Activated naive CD4-positive, alpha-beta T cell (primary cell): ENCODE data around the gene LYST.

Source experiments
- DNase-seq, 4 experiments: peaks; one replicate each; lab custom pipeline; 2025; lab: John Stamatoyannopoulos, UW

LYST gene

DNA sequence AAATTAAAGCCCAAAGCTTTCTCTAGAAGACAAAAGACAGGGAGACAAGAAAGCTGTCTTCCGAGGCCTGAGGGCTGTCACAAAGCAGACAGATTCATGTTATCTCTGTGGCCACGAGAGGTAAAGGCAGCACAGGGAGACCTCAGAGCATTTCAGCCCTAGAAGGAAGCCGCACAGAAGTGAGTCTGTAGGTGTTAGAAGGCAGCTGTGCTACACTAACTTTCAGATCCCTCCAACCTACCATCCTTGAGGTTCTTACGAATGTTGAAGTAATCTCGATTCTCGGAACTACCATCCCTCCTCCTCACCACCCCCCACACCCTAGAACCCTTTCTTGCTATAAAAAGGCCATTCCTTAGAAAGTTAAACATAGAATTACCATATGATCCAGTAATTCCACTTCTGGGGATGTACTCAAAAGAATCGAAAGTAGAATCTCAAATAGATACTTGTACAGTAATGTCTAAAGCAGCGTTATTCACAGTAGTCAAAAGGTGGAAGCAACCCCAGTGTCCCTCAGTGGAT, 21.5 kb upstream of the LYST start:
- peak in 1 of 4 experiments; percentile 8 for DNase-seq

DNA sequence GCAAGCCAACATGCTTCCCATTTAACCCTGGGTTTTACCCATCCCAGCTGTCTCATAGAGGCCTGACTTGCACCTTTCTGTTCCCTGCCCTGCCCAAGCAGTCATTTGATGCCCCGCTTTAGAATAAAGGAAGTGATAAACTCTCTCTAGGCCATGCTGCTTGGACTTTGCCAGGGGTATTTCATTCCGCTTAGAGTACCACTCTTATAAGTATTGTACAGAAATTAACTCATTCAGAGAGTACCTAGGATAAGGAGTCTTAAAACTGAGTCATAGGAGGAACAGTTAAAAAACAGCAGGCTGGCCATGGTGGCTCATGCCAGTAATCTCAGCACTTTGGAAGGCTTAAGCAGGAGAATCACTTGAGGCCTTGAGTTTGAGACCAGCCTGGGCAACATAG, 21.0 kb upstream of the LYST start:
- no peak for DNase-seq

DNA sequence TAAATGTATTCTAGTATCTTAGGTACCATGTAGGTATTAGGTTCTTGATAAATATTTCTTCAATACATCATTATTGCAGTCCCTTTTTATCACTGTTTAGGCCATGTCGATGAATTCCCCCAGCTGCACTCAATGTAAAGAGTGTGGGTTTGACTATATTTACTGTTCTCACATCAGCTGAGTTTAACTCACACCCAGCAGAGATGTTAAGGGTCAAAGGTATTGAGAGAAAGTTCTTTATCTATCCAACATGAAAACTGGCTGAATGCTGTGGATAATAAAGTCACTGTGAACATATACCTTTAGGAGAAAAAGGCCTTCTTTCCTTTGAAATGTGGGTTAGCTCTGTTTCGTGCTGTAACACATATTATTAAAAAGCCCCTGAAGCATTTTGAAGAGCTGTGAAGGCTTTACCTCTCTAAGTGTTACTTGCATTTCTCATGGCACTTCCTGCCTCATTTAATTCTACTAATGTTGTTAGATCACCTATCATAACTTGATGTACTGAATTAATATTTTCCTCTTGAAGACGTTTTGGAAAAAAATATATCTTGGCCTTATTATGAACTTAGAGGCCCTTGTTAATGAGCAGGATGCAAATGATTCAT, 19.1 kb upstream of the LYST start:
- no peak for DNase-seq

DNA sequence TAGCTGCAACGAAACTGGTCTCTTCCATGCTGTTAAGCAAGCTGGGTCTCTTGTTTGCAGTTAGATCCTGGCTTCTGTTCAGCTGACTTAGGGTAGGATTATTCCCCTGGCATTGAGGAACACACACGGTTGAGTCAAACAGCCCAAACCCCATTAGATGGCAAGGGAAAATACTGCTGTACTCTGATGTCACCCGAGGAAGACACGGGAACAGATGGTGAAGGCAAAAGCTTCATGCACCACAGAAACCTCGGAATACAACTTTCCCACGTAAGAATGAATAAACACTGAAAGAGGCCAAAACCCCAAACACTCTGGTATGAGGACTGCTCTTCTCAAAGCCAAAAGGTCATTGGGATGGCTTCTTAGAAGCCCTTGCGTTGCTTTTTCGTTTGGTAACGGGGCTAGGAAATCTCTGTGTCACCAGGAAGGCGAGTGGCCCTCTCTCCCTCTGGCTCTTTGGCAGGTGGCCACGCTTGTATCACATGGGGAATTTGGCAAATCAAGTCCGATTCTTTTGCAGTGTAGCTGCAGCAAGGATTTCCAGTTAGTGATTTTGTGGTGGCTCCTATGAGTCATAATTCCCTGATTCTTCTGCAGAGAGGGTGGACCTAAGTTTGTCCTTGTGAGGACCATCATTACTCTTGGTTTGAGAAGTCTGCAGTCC, 16.7 kb upstream of the LYST start:
- DNase-seq = no peak

DNA sequence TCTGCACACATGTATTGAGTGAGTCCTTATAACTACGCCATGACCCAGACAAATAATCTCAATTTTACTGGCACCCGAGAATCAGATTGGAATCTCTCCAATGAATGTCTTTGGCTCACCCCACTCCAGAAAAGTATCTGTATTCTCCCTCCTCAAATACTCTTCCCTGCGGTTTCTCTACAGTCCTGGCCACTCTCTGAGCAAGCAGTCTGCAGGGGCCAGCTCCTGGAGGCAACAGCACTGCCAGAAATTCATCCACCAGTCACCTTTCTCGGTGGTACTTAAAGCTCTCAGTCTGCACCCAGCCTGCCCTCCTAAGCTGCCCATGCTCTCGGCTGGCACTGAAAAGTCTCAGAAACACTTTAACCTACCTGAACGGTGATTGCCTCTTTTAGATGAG, 16.1 kb upstream of the LYST start:
- DNase-seq = no peak

DNA sequence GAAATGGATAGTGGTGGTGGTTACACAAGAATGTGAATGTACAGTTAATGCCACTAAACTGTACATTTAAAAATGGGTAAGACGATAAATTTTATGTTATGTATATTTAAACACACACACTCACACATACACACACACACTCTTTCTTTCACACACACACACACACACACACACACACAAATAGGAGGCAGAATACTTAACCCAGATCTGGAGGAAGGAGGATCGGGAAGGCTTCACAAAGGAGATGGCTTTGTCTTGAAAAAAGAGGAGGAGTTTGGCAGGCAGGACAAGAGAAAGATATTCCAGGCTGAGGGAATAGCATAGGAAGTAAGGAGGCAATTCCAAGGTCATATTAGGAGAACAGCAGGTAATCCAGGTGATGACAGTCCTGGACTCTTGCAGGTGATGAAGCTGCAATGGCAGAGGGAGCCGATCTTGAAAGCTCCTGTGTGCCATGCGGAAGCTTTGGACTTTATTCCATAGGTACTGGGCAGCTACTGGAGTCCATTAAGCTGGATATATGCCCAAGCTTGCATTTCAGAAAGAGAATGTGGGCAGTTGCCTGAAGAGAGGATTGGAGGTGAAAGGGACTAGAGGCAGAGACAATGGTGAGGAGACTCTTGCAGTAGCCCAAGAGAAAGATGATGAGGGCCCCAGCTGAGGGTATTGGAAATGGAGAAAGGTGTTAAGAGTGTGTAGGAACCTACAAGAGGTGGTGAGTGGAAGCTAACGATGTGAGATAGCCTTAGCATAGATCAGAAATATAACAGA, 15.4 kb upstream of the LYST start:
- DNase-seq = no peak

DNA sequence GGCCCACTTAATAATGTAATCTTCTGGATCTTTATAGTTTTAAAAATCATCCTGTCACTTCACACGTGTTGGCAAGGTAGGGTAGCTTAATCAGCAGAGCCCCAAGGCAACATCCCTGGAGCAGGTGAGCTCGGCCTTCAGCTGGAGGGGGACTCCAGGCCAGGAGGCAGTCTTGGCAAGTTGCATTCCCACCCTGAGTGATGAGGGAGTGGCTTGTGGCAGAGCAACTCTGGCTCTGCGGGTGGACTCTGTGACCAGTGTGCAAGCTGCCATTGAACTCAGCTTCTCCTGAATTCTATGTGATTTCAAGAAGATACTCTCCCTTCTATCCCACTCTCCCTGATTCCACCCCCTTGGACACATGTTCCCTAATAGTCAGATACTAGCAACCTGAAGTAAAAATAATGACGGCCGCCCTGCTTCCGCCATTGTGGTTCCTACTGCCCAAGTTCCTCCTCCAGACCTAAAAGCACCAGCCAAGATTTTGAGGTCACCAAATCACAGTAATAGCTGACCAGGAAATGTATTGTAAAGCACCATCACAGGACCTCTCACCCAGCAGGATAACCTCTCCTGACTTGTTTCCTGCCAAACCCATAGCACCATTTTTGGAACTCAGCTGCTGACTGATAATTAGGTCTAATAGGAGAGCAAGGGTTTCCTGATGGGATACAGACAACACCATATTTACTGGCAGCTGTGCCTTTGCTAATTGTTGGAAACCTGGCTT, 11.5 kb upstream of the LYST start:
- no peak for DNase-seq

DNA sequence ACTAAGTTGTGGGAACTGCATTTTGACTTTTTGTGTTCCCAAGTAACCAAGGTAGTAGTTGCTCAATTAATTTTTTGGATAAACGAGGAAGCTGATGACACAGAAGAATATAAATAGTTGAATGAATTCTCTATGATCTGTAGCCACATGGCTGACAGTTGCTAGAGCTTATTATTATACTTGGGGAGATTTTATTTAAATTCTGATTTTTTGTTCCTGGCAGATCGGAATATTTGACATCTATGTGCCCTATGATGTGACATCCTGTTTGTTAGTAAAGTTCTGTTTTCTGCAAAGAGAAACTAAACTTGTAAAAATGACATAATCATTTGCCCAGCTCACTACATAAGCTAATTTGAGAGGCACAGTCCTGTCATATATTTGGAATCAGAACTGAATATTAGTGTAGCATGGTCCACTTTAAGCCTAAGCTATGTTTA, 9.7 kb upstream of the LYST start:
- DNase-seq = no peak

DNA sequence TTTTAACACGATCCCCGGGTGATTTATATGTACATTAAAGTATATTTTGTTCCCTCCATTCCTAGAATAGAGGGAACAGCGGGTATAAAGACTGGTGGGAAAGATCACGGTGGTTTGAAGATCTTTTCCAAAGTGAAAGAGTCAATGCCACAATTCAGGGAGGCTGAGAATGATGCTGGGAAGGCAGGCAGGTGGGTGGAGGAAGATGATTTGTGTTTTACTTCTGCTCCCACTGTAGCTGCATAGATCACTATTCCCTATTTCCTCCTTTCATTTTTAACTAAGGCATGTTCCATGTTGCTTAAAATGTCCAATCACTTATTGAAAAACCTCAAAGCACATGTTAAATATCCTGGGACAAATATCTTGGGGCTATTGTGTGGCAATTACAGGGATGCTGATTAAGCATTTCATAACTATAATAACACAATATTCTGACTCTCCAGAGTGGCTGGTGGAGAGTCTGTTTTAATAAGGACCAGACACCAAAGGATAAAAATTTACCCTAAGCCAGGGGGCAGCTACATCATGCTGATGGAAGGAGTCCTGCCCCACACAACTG, 8.4 kb upstream of the LYST start:
- DNase-seq = no peak

DNA sequence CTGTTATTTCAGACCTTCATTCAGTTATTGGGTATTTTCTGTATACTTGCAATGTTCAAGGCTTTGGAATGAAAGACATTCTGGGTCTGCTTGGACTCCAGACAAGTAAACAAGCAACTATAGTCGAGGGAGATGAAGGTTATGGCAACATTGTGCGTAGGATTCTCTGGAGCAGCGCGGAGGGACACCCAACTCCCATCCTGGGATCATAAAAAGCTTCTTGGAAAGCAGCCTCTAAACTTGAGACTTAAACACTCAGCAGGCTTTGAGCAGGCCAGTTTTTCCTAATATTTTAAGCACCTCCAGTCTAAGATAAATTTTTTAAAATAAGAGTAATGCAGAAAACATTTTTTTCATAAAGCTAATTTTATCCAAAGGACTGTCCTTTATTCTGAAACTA, 7.6 kb upstream of the LYST start:
- no peak for DNase-seq

DNA sequence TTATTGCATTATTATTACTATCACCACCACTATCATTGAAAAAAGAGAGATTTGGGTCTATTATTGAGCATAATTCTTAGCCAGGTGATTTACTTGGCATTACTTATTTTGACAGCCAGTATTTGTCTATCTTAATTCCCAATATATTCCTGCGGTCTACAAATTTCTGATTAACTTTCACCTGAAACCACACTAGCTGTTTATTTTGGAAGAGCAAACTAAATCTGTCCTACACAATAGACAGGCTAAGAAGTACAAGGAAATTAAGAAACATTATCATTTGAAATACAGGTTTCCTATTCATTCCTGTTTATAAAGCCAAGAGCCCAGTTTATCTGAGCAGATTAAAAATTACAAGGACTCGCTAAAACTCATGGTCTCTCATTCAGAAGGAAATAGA, 6.9 kb upstream of the LYST start:
- no peak for DNase-seq

DNA sequence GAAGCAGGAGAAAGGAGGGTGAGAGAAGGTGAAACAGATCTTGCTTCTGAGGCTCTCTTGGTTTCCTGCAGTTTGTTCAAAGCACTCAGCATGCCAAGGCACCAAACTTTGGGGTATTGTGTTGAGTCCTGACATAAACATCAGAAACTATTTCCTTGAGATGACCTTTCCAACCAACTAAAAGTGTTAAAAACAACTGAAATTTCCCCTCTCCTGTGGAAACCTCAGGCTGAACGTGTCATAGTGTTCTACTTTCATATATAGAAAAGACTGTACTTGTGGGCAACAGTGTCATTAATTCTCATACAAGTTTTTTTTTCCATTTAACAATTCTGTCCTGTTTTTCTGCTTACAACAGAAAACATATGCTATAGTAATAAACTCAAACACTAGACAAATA, 6.3 kb upstream of the LYST start:
- no peak for DNase-seq

DNA sequence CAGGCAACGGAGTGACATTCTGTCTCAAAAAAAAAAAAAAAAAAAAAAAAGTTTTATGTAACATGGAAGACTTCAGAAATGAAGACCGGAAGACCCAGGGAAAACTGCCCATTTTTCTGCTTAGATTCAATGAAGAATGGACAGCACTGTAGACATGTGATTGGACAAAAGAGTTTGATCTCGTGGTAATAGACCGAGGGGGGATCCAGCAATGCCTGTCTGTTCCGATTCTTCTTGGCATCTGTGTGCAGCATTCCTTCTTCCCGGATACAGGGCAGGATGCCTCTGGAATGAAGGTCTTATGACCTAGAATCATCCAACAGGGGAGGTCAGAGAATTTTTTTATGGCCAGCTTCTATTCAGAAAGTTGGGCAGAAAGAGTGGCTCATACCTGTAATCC, 5.6 kb upstream of the LYST start:
- no peak for DNase-seq

DNA sequence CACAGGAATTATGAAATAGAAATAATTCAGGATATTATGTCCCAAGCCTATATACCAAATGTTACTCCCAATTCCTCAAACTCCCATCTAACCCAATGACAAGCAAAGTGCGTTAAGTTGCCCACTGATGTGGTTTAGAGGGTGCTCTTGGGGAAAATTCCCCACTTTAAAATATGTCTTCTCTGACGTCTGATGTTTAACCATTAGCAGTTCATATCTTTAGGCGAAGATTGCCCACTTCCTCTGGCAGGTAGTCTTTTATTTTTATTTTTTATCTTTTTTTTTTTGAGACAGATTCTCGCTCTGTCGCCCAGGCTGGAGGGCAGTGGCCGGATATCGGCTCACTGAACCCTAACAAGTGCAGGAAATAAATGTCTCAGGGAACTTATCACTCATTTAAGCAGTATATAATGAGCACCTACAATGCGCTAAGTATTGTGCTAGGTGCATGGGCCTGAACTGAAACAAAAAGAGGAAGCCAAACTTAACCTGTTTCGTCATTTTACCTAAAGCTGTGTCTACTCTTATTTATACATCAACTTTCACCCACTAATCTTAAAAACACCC, 1.3 kb upstream of the LYST start:
- peak in 2 of 4 experiments; percentile 8 to 13 for DNase-seq

DNA sequence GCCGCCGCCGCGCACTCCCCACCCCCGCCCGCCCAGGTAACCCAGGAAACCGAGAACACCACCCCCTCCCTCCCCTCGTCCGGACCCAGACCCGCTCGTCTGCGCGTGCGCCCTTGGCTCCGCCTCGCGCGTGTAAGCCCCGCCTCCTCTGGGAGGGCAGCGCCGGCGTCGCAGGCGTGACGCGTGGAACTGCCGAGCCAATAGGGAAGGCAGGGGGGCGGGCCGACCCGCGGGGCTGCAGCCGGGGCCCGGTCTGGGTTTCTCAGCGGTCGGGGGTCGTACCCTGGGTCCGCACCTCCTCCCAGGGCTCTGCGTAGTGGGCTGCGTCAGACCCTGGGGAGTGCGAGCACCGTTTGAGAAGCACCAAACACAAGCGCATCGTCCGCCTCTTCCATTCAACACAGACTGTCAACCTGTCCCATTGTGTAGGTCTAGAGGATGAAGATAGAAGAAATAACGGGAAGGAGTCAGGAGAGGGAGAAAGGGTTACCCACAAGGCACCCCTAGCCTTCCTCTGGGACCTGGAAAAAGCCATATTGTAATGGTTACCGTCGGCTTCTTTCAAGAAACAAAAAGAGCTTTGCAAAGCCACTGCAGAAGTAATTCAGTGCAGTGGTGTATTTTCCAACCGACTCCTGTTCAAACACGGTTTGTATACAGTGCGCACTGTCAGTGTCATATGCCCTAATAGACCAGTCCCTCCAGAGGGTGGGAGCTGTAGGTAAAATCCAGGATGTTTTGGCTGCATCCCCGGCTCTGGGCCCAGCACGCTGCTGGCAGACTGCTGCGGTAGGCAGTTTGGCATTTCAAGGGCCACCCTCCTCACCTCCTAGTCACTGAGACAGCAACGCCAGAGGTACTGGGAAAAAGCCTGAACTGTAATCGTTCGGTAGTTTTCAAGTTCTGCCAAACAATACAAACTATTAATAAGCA, 473 bp upstream of the LYST start:
- DNase-seq = peak; percentile 96 to 98 (median 96)

DNA sequence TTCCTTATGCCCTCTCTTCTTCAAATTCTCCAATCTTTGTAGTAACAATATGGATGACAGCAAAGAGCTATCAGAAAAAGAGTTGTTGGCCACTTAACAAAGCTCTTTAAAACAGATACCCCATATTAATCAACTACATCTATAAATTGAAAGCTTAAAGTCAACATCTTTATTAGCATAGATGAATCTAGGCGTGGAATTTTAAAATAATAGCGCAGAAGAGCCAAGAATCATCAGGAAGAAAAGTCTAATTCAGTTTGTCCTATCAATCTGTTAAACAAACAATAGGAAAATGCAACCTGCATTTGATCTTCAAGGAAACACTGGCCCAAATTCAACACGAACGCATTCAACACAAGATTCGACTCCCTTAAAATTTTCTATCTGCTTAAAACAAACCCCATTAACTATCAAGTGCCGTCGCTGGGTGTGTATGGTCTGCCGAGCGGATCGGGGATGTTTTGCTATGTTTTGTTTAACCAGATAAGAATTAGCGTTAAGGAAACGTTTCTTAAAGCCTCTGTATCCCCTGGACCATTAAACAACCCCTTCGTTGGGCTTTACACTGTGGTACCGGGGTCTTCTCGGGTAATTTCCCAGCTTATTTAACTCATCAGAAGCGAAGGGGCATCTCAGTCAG, 1.0 kb downstream of the LYST start:
- DNase-seq = no peak

DNA sequence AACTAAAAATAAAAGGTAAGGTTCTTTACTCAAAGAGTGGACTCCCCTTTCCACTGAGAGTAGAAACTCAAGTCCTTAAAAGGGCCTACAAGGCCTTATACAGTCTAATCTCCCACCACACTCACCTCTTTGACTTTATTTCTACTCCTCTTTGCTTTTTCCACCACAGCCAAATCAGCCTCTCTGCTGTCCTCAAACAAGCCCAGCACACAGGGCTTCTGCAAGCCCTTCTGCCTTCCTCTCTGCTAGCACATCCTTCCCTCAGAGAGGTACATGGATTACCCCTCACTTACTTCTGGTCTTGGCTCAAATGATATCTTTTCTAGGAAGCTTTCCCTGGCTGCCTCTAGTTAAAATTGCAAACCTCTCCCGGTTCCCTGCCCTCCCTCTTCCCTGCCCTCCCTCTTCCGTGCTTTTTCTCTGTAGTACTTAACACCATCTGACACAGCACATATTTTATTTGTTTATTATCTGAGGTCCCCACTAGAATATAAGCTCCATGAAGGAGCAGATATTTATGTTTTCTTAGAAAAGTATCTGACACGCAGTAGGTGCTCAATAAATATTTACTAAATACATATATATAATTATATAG, 1.7 kb downstream of the LYST start:
- DNase-seq = no peak

DNA sequence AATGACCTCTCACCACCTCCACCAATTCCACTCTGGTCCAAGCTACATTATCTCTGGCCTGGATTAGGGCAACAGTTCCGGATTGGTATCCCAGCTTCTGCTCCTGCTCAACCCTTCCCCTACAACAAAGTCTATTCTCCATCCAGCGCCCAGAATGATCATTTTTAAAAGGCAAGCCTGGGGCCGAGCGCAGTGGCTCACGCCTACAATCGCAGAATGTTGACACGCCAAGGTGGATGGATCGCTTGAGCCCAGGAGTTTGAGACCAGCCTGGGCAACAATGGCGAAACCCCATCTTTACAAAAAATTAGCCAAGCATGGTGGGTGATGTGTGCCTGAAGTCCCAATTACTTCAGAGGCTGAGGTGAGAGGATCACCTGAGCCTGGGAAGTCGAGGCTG, 2.2 kb downstream of the LYST start:
- DNase-seq = no peak

DNA sequence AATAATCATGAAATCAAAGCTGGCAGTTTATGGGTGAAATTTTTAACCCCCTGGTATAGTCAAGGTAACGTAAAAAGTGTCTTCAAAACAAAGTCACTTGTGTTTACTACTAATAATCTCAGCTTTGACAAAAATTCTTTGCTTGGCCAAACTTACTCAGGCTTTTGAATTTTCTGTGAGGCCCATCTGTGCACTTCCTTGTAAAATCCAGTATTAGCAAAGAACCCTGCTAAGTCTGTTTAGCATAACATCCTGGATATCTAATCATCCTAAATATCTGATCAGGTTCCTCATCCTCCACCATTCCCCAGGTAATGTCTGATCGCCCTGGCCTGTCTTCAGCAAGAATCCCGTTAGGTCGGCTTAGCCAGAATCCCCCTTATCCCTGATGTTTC, 3.0 kb downstream of the LYST start:
- DNase-seq = no peak

DNA sequence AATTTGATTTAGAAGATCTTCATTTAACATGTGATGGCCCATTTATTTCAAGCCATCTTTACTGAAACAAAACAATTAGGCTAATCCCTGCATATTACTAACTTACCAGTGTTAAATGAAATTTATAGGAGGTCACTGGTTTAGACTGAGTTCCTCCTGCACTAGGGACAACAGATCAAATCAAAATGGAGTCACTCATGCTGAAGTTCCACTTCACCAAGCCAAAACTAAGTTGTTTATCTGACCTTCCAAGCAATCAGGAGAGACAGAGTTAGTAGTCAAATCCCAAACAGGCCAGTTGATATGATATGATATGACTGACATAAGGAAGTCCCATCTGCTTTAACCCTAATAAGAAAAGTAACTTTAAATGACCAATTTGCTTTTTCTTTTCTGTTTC, 4.8 kb downstream of the LYST start:
- DNase-seq = no peak
